Thymus (tissue), 11 donors: ENCODE results near the gene CDYL2. TPM values are rescaled to one million over a fixed set of nuclear protein-coding genes. Genes with fewer than 3 reads are reported as not detected.
"Not testable (repeated sequence)": the region's sequence is repeated elsewhere in the genome, so short reads cannot be mapped to it uniquely, and the experiment has no call there.

Source experiments
- DNase-seq, 9 donors: peaks; one replicate each; pipeline ENCODE4 v3.0.0-alpha.2; 2013; ENCODE audit warnings: low spot score in 9 of 9, low read depth in 6 of 9, missing footprints in 1 of 9
- H3K27ac ChIP-seq, 2 donors: one replicate each; pipeline ENCODE4 v1.5.1; 2013; ENCODE audit warnings: control low read depth in 1 of 2, low read depth in 1 of 2, low read length in 1 of 2, mild to moderate bottlenecking in 1 of 2, moderate library complexity in 1 of 2
- H3K27me3 ChIP-seq, 2 donors: one replicate each; pipeline ENCODE4 v1.5.1; 2013; ENCODE audit warnings: low read length in 1 of 2; ENCODE audit not compliant: control insufficient read depth in 2 of 2, insufficient read depth in 1 of 2
- H3K36me3 ChIP-seq, 2 donors: one replicate each; pipeline ENCODE4 v1.5.1; 2013; ENCODE audit warnings: low read length in 1 of 2, mild to moderate bottlenecking in 1 of 2, moderate library complexity in 1 of 2; ENCODE audit not compliant: control insufficient read depth in 2 of 2, insufficient read depth in 2 of 2
- H3K4me1 ChIP-seq, 2 donors: one replicate each; pipeline ENCODE4 v1.5.1; 2013; ENCODE audit warnings: low read length in 2 of 2; ENCODE audit not compliant: control insufficient read depth in 2 of 2, insufficient read depth in 2 of 2
- H3K4me3 ChIP-seq, 2 donors: one replicate each; pipeline ENCODE4 v1.5.1; 2013; ENCODE audit warnings: low read length in 2 of 2, control low read depth in 1 of 2, mild to moderate bottlenecking in 1 of 2
- H3K9me3 ChIP-seq, 2 donors: one replicate each; pipeline ENCODE4 v1.5.1; 2013; ENCODE audit warnings: low read length in 1 of 2, mild to moderate bottlenecking in 1 of 2; ENCODE audit not compliant: control insufficient read depth in 2 of 2, insufficient read depth in 1 of 2
- WGBS: extraction: QIAGEN DNeasy Blood & Tissue Kit; methylation state at CpG from one replicate; pipeline ENCODE4 v1.1.7; 2013; 5-methylcytosine and 5-hydroxymethylcytosine counted together
- polyA plus RNA-seq: library from polyadenylated mRNA; stranded (reverse); fragments of 200-250 nt; gene quantifications from one replicate; pipeline ENCODE4 v1.2.3, GENCODE V29; 2013
- total RNA-seq: library from RNA; stranded (reverse); fragments of 120-200 nt; gene quantifications from one replicate; pipeline ENCODE4 v1.2.4, GENCODE V29; 2013
- donor health status: healthy.

CDYL2 gene
- total and polyA plus RNA-seq, 2 donors = 2.0 to 2.6 TPM

DNA sequence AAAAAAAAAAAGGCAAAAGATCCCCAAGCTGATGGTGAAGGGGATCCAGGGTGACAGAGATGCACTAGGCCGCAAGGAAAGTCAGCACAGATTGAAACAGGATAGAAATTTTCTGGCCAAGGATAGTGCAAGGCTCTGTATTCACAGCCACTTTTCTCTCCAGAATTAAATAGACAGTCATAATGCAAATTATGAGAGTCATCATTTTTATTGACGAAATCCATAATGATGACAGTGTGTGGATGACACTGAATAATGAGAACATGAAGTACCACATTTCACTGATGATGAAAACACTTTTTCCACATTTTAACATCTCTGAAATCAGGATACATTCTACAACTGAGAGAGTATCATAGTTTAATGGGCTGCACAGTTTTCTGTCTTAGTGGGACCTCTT lies 72.5 kb downstream of the CDYL2 start:
- Histone ChIP-seq H3K9me3 (no peaks in the 10 kb centered on the region), H3K27ac (no peak overlapping the region), H3K4me1 (no peaks in the 10 kb centered on the region), H3K4me3 (no peak overlapping the region), H3K36me3 (no peaks in the 10 kb centered on the region), H3K27me3 (no peaks in the 10 kb centered on the region)
- WGBS = 98% methylated on average over 2 of the region's 2 CpGs
- no peak for DNase-seq

DNA sequence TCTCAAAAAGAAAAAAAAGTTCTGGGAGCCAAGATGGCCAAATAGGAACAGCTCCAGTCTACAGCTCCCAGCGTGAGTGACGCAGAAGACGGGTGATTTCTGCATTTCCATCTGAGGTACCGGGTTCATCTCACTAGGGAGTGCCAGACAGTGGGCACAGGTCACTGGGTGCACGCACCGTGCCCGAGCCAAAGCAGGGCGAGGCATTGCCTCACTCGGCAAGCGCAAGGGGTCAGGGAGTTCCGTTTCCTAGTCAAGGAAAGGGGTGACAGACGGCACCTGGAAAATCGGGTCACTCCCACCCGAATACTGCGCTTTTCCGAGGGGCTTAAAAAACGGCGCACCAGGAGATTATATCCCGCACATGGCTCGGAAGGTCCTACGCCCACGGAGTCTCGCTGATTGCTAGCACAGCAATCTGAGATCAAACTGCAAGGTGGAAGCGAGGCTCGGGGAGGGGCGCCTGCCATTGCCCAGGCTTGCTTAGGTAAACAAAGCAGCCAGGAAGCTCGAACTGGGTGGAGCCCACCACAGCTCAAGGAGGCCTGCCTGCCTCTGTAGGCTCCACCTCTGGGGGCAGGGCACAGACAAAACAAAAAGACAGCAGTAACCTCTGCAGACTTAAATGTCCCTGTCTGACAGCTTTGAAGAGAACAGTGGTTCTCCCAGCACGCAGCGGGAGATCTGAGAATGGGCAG lies 77.2 kb downstream of the CDYL2 start:
- WGBS = 97% methylated on average over 29 of the region's 29 CpGs
- not testable (repeated sequence) for H3K36me3 ChIP-seq, H3K4me1 ChIP-seq, H3K27ac ChIP-seq, H3K27me3 ChIP-seq, DNase-seq, H3K9me3 ChIP-seq, H3K4me3 ChIP-seq

DNA sequence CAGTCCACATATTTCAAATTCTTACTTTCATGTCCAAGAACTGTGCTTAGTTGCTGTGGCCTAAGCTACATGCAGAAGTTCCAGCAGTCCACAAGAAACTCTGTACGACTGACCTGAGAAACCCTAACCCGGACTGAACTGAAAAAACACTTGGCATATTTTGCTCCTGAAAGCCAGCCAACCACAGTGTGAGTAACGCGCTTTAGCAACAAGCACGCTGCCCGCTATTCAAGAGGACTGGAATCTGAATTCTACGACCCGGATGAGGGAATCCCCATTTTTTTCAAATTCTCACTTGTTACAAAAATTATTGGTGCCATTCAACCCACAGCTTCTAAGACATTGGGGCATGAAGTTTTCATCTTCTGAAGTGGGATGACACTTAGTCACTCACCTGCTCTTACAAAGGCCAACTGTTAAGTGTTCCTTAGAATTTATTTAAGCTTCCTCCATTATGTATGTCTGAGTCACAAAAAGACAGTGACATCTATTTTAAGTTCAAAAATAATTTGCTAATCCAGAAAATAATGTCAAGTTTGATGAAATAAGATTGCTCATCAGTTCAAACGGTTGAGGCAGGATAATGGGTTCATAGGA lies 78.7 kb downstream of the CDYL2 start:
- Histone ChIP-seq H3K4me3 (no peak overlapping the region), H3K9me3 (no peaks in the 10 kb centered on the region), H3K4me1 (no peaks in the 10 kb centered on the region), H3K27ac (no peak overlapping the region), H3K27me3 (no peaks in the 10 kb centered on the region), H3K36me3 (no peaks in the 10 kb centered on the region)
- no peak for DNase-seq
- 98% methylated on average over 9 of the region's 9 CpGs for WGBS

DNA sequence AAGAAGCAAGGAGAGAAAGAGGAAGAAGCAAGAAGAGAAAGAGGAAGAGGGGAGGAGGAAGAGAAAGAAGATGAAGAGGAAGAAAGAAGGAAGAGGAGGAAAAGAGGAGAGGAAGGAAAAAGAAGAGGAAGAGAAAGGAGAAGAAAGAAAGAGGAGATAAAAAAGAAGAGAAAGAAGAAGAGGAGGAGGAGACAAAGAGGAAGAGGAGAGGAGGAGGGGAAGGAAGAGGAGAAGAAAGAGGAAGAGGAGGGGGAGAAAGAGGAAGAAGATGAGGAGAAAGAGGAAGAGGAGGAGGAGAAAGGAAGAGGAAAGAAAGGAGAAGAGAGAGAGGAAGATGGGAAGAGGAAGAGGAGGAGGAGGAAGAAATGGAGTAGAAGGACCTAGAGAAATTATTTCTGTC lies 80.4 kb downstream of the CDYL2 start:
- Histone ChIP-seq H3K27ac (no peak overlapping the region), H3K27me3 (no peaks in the 10 kb centered on the region), H3K9me3 (no peaks in the 10 kb centered on the region), H3K36me3 (no peaks in the 10 kb centered on the region), H3K4me1 (peaks cover 0 to 6% of the 10 kb centered on the region in 2 donors), H3K4me3 (no peak overlapping the region)
- DNase-seq = no peak

DNA sequence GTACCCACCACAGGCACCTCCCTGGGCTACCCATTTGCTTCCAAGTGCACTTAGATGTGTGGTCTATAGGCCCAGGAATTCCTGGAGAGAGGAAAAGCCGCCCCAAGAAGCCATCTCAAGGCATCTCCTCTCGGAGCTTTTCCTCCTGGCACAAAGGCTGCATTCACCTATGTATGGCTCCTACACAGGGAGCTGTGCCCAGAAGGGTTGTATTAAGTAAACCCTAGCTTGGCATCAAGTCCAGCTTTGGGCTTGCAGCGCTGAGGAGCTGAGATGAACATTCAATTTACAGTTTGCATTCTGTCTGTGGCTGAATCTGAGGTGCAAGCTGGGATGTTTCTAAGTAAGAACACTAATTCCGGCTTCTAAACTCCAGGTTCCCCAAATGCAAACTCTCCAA lies 81.3 kb downstream of the CDYL2 start:
- H3K27me3 ChIP-seq = no peaks in the 10 kb centered on the region
- no peaks in the 10 kb centered on the region for H3K36me3 ChIP-seq
- no peak overlapping the region for H3K4me3 ChIP-seq
- no peak overlapping the region for H3K27ac ChIP-seq
- WGBS = 95% methylated on average over 4 of the region's 4 CpGs
- no peak for DNase-seq
- H3K4me1 ChIP-seq = peaks cover 0 to 6% of the 10 kb centered on the region in 2 donors
- H3K9me3 ChIP-seq = no peaks in the 10 kb centered on the region

DNA sequence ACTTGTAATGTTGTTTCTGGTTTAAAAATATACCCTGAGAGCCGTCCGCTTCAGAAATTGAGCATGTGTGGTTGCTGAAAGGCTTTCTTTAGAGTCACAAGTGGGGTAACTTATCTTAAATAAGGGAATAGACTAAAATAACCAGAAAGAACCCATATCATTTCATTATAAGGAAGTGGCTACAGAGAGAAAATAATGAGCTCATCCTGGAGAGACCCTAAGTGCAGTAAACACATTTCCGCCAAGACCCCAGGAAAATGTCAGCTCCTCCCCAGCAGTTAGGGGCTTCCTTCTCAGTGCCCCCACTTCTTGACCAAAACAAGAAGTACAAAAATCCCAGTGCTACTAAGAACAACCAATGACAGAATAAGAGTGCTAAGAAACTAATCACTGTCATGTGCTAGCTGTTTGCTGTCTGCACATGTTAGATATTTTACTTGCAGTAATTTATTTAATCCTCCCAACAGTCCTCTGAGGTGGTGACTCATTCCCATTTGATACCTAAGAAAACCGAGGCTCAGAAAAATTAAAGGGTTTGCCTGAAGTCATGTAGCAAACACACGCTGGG lies 83.5 kb downstream of the CDYL2 start:
- H3K4me1 ChIP-seq = peaks cover 0 to 6% of the 10 kb centered on the region in 2 donors
- H3K36me3 ChIP-seq = no peaks in the 10 kb centered on the region
- DNase-seq = no peak
- 90% methylated on average over 5 of the region's 5 CpGs for WGBS
- no peak overlapping the region for H3K4me3 ChIP-seq
- no peaks in the 10 kb centered on the region for H3K9me3 ChIP-seq
- H3K27ac ChIP-seq = no peak overlapping the region
- H3K27me3 ChIP-seq = no peaks in the 10 kb centered on the region

DNA sequence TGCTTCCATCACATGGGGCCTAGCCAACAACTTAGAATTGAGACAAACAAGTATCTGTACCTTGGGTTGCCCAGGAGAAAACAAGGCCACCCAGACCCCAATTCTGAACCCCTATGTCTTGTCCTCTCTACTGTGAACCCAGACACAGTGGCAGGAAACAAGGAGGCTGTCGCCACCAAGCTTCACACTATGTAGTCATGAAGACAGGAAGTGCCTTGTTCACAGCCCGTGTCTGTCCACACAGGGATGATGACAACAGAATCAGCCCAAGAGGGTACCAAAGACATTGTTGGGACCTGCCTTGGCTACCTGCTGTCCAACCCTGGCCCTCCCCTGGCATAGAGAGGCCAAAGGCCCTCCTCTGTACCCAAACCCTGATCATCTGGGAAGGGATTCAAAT lies 84.8 kb downstream of the CDYL2 start:
- Histone ChIP-seq H3K4me3 (no peak overlapping the region), H3K36me3 (no peaks in the 10 kb centered on the region), H3K9me3 (no peaks in the 10 kb centered on the region), H3K27ac (peak overlapping the region in 1 of 2 donors; percentile 11), H3K27me3 (no peaks in the 10 kb centered on the region), H3K4me1 (peaks cover 0 to 6% of the 10 kb centered on the region in 2 donors)
- 54% methylated on average over 2 of the region's 2 CpGs for WGBS
- DNase-seq = no peak

DNA sequence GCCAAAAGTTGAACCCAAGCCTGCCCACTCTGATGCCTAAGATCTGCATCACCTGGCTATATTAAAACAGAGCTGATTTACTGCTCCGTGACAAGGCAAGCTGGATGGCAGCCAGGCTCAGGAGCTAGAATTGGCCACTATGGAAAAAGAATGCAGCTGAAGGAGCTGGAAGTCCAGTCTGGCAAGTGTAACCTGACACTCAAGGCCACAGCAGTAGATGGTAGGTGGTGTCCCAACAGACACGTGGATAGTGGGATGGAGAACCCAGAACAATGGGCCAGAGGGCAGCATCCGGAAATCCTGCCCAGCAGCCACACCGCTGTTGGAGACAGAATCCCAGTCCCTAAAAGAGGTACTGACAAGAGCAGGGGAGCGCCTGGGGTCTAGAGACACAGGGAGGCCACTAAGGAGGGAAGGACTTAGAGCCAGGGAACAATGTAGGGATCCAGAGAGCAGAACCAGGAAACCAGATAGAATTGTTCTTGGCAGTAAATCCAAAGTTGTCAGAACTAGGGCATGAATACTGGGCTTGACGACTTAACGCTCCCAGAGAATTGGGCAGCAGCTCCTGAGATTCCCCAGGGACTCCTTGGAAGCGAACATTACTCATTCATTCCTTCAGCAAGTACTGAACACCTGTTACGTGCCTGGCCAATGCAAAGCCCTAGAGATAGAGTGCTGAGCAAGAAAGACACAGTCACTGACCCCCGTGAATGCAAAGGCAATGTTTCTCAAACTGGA lies 85.7 kb downstream of the CDYL2 start:
- Histone ChIP-seq H3K36me3 (no peaks in the 10 kb centered on the region), H3K9me3 (no peaks in the 10 kb centered on the region), H3K4me1 (peaks cover 0 to 6% of the 10 kb centered on the region in 2 donors), H3K4me3 (no peak overlapping the region), H3K27me3 (no peaks in the 10 kb centered on the region), H3K27ac (no peak overlapping the region)
- DNase-seq = no peak
- 94% methylated on average over 10 of the region's 10 CpGs for WGBS

DNA sequence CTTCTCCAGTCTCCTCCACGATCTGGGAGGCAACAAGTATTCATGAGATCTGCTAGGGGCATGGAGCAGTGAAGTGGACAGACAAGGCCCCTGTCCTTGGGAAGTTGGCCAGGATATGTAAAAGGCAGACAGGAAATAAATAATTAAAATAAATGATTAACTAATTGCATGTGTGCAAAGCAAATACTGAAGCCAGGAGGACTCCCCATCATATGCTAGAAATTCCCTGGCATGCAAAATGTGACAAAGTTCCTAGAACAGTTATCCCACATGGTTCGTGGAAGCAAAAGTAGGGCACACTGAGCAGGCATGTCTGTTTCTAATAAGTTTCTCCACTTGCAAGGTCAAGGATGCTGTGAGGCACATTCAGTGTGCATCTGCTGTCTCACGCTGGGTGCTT lies 86.8 kb downstream of the CDYL2 start:
- H3K27ac ChIP-seq = no peak overlapping the region
- no peaks in the 10 kb centered on the region for H3K9me3 ChIP-seq
- no peak overlapping the region for H3K4me3 ChIP-seq
- no peaks in the 10 kb centered on the region for H3K27me3 ChIP-seq
- DNase-seq = no peak
- 98% methylated on average over 3 of the region's 3 CpGs for WGBS
- peaks cover 0 to 6% of the 10 kb centered on the region in 2 donors for H3K4me1 ChIP-seq
- no peaks in the 10 kb centered on the region for H3K36me3 ChIP-seq
